ENCODE measurements around the gene SORBS1.

Gene SORBS1

DNA sequence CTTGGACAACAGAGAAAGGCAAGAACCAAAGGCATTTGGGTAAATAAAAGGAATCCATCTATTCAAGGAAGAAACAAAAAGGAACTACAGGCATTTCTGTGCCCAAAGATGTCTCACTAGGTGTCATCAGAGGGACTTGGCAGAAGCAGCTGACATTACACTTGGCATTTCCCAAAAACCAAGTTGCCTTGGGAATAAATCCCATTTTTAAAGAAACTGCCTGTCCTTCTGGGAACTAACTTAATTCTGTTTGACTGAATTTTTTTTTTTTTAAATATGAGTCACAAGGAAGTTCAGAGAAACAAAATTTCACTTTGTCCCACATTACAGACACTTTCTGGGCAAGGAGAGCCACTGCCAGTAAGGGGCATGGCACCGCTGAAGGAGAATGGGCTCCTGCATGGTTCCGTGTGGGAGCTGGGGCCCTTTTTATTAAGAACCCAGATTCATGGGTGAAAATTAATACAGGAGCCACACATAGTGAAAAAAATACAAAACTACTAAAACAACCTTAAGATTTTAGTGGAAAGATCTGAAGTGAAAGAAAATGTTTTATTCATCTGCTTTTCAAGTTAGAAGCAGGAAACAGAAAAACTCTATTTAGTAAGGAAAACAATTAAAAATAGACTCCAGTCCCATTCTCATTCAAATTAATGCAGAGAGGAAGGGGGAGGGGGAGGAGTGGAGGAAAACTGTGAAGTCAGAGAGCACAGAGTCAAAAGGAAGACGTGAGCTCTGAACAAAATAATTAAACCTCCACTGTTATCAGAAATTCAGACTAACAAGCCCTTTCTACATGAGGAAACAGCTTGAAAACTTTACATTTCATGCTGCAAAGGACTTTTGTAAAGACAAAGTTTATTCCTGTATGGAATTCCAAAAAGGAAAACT, 151.9 kb downstream of the SORBS1 start:
- H3K4me1 ChIP-seq (ENCODE audit: control insufficient read depth in 2 of 2, insufficient read depth in 2 of 2, low read length in 2 of 2), result peaks cover 10 to 21% of the 10 kb centered on the region in 2 donors
- H3K27me3 ChIP-seq (ENCODE audit: control insufficient read depth in 2 of 2, insufficient read depth in 2 of 2, low read length in 2 of 2), result no peaks in the 10 kb centered on the region
- H3K36me3 ChIP-seq (ENCODE audit: control insufficient read depth in 2 of 2, insufficient read depth in 2 of 2, low read length in 2 of 2), result peaks cover 3 to 4% of the 10 kb centered on the region in 2 donors
- no peak overlapping the region for H3K9ac ChIP-seq (ENCODE audit: low read depth in 1 of 2, low read length in 2 of 2)
- H3K9me3 ChIP-seq (ENCODE audit: control insufficient read depth in 2 of 2, low read length in 2 of 2), result no peaks in the 10 kb centered on the region
- H3K4me3 ChIP-seq (ENCODE audit: low read length in 2 of 2), result no peak overlapping the region
- H3K27ac ChIP-seq (ENCODE audit: low read depth in 2 of 2, low read length in 2 of 2), result no peak overlapping the region

DNA sequence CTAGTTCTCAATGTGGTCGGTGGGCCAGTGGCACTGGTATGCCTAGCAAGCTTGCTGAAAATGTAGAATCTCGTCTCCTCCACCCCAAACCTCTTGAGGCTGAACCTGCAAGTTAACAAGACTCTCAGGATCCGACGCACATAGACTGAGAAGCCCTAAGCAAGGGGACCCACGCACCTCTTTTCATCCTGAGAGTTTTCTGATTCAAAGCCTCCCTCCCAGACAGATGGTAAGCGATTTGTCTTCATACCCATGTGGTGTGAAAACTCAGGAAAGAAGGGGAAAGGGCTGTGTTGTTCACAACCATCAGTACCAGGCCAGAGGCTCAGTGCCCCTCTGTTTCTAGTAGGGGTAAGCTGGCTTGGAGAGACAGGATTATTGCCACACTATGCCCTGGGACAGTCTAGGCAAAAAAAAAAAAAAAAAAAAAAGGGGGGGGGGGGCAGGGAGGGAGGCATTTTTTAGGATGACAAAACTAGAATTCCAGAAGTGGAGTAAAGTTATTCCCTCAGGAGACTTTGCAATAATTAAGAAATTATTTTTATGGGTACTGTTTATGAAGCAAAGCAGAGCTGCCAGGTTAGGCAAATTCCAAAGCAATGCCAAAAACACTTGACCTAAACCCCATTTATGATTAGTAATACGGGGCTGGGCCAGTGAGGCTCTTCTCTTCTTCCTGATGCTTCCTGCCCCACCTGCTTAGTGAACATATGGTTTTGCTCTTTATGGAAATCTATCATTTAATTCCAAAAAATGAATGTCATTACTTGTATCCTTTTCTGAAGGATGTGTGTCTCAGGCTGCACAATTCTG, 152.8 kb downstream of the SORBS1 start:
- peaks cover 10 to 21% of the 10 kb centered on the region in 2 donors for H3K4me1 ChIP-seq (ENCODE audit: control insufficient read depth in 2 of 2, insufficient read depth in 2 of 2, low read length in 2 of 2)
- H3K9me3 ChIP-seq (ENCODE audit: control insufficient read depth in 2 of 2, low read length in 2 of 2), result no peaks in the 10 kb centered on the region
- H3K36me3 ChIP-seq (ENCODE audit: control insufficient read depth in 2 of 2, insufficient read depth in 2 of 2, low read length in 2 of 2), result no peaks in the 10 kb centered on the region
- no peak overlapping the region for H3K9ac ChIP-seq (ENCODE audit: low read depth in 1 of 2, low read length in 2 of 2)
- H3K4me3 ChIP-seq (ENCODE audit: low read length in 2 of 2), result no peak overlapping the region
- no peaks in the 10 kb centered on the region for H3K27me3 ChIP-seq (ENCODE audit: control insufficient read depth in 2 of 2, insufficient read depth in 2 of 2, low read length in 2 of 2)
- H3K27ac ChIP-seq (ENCODE audit: low read depth in 2 of 2, low read length in 2 of 2), result no peak overlapping the region

DNA sequence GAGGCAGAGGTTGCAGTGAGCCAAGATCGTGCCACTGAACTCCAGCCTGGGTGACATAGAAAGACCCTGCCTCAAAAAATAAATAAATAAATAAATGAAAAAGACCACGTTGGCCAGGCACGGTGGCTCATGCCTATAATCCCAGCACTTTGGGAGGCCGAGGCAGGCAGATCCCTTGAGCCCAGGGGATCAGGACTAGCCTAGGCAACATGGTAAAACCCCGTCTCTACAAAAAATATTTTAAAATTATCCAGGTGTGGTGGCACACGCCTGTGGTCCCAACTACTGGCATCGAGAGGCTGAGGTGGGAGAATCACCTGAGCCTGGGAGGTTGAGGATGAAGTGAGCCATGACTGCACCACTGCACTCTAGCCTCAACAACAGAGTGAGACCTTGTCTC, 153.6 kb downstream of the SORBS1 start:
- Histone ChIP-seq H3K27ac (ENCODE audit: low read depth in 2 of 2, low read length in 2 of 2) (no peak overlapping the region), H3K4me3 (ENCODE audit: low read length in 2 of 2) (no peak overlapping the region), H3K9ac (ENCODE audit: low read depth in 1 of 2, low read length in 2 of 2) (no peak overlapping the region), H3K4me1 (ENCODE audit: control insufficient read depth in 2 of 2, insufficient read depth in 2 of 2, low read length in 2 of 2) (peaks cover 10 to 21% of the 10 kb centered on the region in 2 donors), H3K36me3 (ENCODE audit: control insufficient read depth in 2 of 2, insufficient read depth in 2 of 2, low read length in 2 of 2) (no peaks in the 10 kb centered on the region), H3K9me3 (ENCODE audit: control insufficient read depth in 2 of 2, low read length in 2 of 2) (no peaks in the 10 kb centered on the region), H3K27me3 (ENCODE audit: control insufficient read depth in 2 of 2, insufficient read depth in 2 of 2, low read length in 2 of 2) (no peaks in the 10 kb centered on the region)

DNA sequence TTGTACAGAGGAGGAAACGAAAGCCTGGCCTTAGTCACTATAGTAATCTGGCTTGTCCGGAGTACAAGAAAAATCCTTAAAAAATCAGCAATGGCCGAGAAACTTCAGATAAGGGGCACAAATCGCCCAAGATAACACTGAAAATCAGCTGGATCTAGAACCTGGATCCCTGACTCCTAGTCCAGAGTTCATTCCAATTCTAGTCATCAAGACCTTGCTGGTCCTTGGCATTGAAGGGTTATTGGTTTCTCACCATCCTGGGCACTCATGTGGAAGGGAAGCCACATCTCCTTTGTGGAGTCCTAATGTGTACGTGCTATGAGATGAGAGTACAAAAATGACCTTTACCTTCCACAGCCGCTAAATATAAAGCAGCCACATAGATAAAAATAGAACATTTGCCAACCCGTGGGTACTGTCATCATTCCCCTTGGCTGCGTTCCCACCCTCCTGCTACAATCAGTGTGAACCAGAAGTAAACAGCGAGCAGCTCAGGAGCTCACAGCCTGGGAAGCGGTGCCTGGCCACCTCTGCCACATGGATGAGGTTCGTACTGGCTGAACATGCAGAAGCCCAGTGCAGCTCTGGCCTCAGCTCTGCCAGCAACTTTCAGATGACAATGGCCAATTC, 154.4 kb downstream of the SORBS1 start:
- H3K9me3 ChIP-seq (ENCODE audit: control insufficient read depth in 2 of 2, low read length in 2 of 2), result no peaks in the 10 kb centered on the region
- no peaks in the 10 kb centered on the region for H3K27me3 ChIP-seq (ENCODE audit: control insufficient read depth in 2 of 2, insufficient read depth in 2 of 2, low read length in 2 of 2)
- H3K27ac ChIP-seq (ENCODE audit: low read depth in 2 of 2, low read length in 2 of 2), result no peak overlapping the region
- H3K36me3 ChIP-seq (ENCODE audit: control insufficient read depth in 2 of 2, insufficient read depth in 2 of 2, low read length in 2 of 2), result no peaks in the 10 kb centered on the region
- no peak overlapping the region for H3K4me3 ChIP-seq (ENCODE audit: low read length in 2 of 2)
- peaks cover 10 to 21% of the 10 kb centered on the region in 2 donors for H3K4me1 ChIP-seq (ENCODE audit: control insufficient read depth in 2 of 2, insufficient read depth in 2 of 2, low read length in 2 of 2)
- no peak overlapping the region for H3K9ac ChIP-seq (ENCODE audit: low read depth in 1 of 2, low read length in 2 of 2)

DNA sequence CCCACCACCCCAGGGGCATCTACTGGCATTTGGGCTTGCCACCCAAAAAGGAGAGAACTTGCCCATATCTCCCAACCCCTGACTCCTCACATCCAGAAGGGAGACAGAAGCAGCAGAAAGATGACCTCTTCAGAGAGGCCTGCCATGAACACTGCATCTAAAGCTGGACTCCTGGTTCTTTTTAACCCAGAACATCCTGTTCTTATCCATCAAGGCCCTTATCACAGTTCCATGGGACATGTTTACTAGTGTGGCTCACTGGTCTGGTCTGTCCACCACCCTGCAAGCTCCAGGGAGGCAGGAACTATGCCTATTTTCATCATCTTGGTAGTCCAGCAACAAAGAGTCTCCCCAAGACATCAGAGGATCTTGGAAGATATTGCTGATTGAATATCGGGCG, 155.5 kb downstream of the SORBS1 start:
- Histone ChIP-seq H3K27me3 (ENCODE audit: control insufficient read depth in 2 of 2, insufficient read depth in 2 of 2, low read length in 2 of 2) (no peaks in the 10 kb centered on the region), H3K36me3 (ENCODE audit: control insufficient read depth in 2 of 2, insufficient read depth in 2 of 2, low read length in 2 of 2) (no peaks in the 10 kb centered on the region), H3K9me3 (ENCODE audit: control insufficient read depth in 2 of 2, low read length in 2 of 2) (no peaks in the 10 kb centered on the region), H3K9ac (ENCODE audit: low read depth in 1 of 2, low read length in 2 of 2) (no peak overlapping the region), H3K27ac (ENCODE audit: low read depth in 2 of 2, low read length in 2 of 2) (no peak overlapping the region), H3K4me1 (ENCODE audit: control insufficient read depth in 2 of 2, insufficient read depth in 2 of 2, low read length in 2 of 2) (peaks cover 10 to 21% of the 10 kb centered on the region in 2 donors), H3K4me3 (ENCODE audit: low read length in 2 of 2) (no peak overlapping the region)

DNA sequence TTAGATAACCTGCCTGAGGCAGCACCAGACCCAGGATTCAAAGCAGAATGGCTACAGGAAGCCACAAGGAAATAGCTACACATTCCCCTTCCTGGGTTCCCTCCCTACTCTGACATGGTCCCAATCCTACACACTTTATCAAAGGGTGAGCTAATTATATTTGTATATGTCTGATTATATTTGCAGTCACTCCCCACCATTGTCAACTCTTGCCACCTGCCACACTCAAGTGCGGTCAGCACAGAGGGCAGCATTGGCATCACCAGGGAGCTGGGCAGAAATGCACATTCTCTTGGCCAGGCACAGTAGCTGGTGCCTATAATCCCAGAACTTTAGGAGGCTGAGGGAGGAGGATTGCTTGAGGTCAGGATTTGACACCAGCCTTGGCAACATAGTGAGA, 156.3 kb downstream of the SORBS1 start:
- Histone ChIP-seq H3K27me3 (ENCODE audit: control insufficient read depth in 2 of 2, insufficient read depth in 2 of 2, low read length in 2 of 2) (no peaks in the 10 kb centered on the region), H3K4me1 (ENCODE audit: control insufficient read depth in 2 of 2, insufficient read depth in 2 of 2, low read length in 2 of 2) (peaks cover 10 to 21% of the 10 kb centered on the region in 2 donors), H3K36me3 (ENCODE audit: control insufficient read depth in 2 of 2, insufficient read depth in 2 of 2, low read length in 2 of 2) (no peaks in the 10 kb centered on the region), H3K9ac (ENCODE audit: low read depth in 1 of 2, low read length in 2 of 2) (no peak overlapping the region), H3K27ac (ENCODE audit: low read depth in 2 of 2, low read length in 2 of 2) (peak overlapping the region in 1 of 2 donors; percentile 60), H3K9me3 (ENCODE audit: control insufficient read depth in 2 of 2, low read length in 2 of 2) (no peaks in the 10 kb centered on the region), H3K4me3 (ENCODE audit: low read length in 2 of 2) (no peak overlapping the region)

DNA sequence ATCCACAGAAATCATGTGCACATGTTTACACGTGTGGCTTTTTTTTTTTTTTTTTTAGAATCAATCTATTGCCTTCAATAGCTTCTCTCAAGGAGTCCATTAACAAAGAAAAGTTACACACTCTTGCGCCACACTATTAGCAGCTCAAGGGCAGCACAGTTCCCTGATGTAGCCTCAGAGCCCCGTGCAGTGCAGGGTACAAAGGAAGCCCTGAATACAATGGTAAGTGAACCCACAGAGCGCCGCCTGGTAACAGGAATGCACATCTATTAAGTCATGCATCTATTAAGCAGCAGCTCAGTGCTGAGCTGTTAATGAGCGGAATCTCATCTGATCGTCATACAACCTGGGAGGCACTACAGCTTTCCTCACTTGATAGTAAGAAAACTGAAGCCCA, 156.7 kb downstream of the SORBS1 start:
- no peaks in the 10 kb centered on the region for H3K36me3 ChIP-seq (ENCODE audit: control insufficient read depth in 2 of 2, insufficient read depth in 2 of 2, low read length in 2 of 2)
- H3K9ac ChIP-seq (ENCODE audit: low read depth in 1 of 2, low read length in 2 of 2), result no peak overlapping the region
- H3K9me3 ChIP-seq (ENCODE audit: control insufficient read depth in 2 of 2, low read length in 2 of 2), result no peaks in the 10 kb centered on the region
- H3K27ac ChIP-seq (ENCODE audit: low read depth in 2 of 2, low read length in 2 of 2), result peak overlapping the region; percentile 24 to 60
- peaks cover 10 to 21% of the 10 kb centered on the region in 2 donors for H3K4me1 ChIP-seq (ENCODE audit: control insufficient read depth in 2 of 2, insufficient read depth in 2 of 2, low read length in 2 of 2)
- H3K4me3 ChIP-seq (ENCODE audit: low read length in 2 of 2), result no peak overlapping the region
- no peaks in the 10 kb centered on the region for H3K27me3 ChIP-seq (ENCODE audit: control insufficient read depth in 2 of 2, insufficient read depth in 2 of 2, low read length in 2 of 2)

DNA sequence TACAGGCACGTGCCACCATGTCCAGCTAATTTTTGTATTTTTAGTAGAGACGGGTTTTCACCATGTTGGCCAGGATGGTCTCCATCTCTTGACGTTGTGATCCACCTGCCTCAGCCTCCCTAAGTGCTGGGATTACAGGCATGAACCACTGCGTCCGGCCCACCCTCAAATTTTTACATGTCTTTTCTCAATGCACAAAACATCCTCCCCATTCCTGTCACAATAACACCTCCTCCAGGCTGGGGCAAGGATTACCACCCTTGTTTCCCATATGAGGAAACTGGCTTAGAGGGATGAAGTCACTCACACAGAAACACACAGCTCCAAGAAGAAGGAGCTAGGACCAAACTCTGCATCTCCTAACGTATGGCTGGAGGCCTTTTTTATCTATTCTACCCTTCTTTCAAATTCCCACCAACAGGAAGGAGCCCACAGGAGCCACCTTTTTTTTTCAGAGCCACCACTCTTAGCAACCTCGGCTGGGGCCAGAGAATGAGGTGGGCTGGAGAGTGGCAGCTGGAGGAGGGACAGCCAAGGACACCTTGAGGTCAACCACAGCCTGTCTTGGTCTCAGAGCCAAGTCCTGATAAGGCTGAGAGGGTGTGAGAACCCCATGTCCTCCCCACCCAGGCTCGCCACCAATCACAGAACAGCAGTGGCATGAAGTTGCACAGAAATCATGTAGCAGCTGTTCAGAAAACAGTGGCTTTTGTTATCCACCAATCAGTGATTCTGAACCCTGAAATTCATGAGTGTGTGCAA, 157.3 kb downstream of the SORBS1 start:
- Histone ChIP-seq H3K9me3 (ENCODE audit: control insufficient read depth in 2 of 2, low read length in 2 of 2) (no peaks in the 10 kb centered on the region), H3K4me1 (ENCODE audit: control insufficient read depth in 2 of 2, insufficient read depth in 2 of 2, low read length in 2 of 2) (peaks cover 10 to 21% of the 10 kb centered on the region in 2 donors), H3K27me3 (ENCODE audit: control insufficient read depth in 2 of 2, insufficient read depth in 2 of 2, low read length in 2 of 2) (no peaks in the 10 kb centered on the region), H3K9ac (ENCODE audit: low read depth in 1 of 2, low read length in 2 of 2) (no peak overlapping the region), H3K27ac (ENCODE audit: low read depth in 2 of 2, low read length in 2 of 2) (peak overlapping the region in 1 of 2 donors; percentile 24), H3K4me3 (ENCODE audit: low read length in 2 of 2) (no peak overlapping the region), H3K36me3 (ENCODE audit: control insufficient read depth in 2 of 2, insufficient read depth in 2 of 2, low read length in 2 of 2) (peaks cover 0 to 2% of the 10 kb centered on the region in 2 donors)

DNA sequence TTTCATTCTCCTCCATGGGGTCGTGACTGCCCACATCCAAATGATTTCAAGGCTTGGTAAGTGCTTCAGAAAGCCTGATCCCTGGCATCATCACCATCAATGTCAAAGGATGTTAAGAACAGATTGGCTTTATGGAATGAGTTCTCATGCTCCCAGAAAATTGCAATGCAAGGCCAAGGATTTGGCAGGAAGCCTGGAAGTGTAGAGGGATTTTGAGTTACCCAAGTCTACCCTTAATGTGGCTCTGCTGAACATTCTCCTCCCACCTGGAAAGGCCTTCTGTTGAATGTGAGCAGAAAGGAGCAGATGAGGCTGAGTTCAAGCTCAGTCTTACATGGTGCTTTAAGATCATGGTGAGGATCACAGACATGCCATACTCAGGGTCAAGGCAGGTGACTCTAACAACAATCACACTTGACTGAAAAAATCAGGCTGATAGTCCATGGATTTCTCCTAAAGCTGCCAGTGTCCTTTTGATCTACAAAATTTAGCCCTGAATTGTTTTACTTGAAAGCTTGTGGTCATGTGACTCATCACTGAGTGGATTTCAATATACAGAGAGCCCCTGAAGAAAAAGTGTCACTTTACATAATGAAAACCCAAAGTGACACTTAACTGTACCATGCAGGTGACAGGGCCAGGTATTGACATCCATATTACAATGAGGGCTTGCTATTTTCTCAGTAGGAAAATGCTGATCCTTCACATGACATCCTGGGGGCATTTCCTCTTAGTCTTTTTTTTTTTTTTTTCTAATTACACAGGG, 159.3 kb downstream of the SORBS1 start:
- Histone ChIP-seq H3K27ac (ENCODE audit: low read depth in 2 of 2, low read length in 2 of 2) (no peak overlapping the region), H3K27me3 (ENCODE audit: control insufficient read depth in 2 of 2, insufficient read depth in 2 of 2, low read length in 2 of 2) (no peaks in the 10 kb centered on the region), H3K4me3 (ENCODE audit: low read length in 2 of 2) (no peak overlapping the region), H3K9me3 (ENCODE audit: control insufficient read depth in 2 of 2, low read length in 2 of 2) (no peaks in the 10 kb centered on the region), H3K36me3 (ENCODE audit: control insufficient read depth in 2 of 2, insufficient read depth in 2 of 2, low read length in 2 of 2) (peaks cover 2 to 14% of the 10 kb centered on the region in 2 donors), H3K9ac (ENCODE audit: low read depth in 1 of 2, low read length in 2 of 2) (no peak overlapping the region), H3K4me1 (ENCODE audit: control insufficient read depth in 2 of 2, insufficient read depth in 2 of 2, low read length in 2 of 2) (peaks cover 6 to 18% of the 10 kb centered on the region in 2 donors)

Data from mucosa of rectum (tissue), 2 donors.